Body of pancreas (tissue), 4 donors: ENCODE measurements around the gene ANAPC2. TPM values are rescaled to one million over a fixed set of nuclear protein-coding genes. Genes with fewer than 3 reads are reported as not detected.

Source experiments
- ATAC-seq: fragments of 150-250 bp; one replicate; pipeline ENCODE4 v1.9.1; 2016
- DNase-seq, 4 donors: peaks; one replicate each; pipeline ENCODE4 v3.0.0-alpha.2; 2019
- H3K27ac ChIP-seq, 4 donors: fragments of 200-600 bp; sonication (generic); 1 replicate in 3 of 4; 2 replicates in 1 of 4; pipeline versions ENCODE4 v1.5.1 to v1.6.1; 2016 to 2019; ENCODE audit warnings: mild to moderate bottlenecking in 1 of 4, mixed read lengths in 1 of 4, moderate library complexity in 1 of 4
- H3K27me3 ChIP-seq, 2 donors: fragments of 200-600 bp; sonication (generic); one replicate each; pipeline ENCODE4 v1.6.0; 2016; ENCODE audit warnings: mild to moderate bottlenecking in 1 of 2
- H3K36me3 ChIP-seq, 2 donors: fragments of 200-600 bp; sonication (generic); replicated peaks in 1 of 2; 2 replicates each; pipeline ENCODE4 v1.5.1; 2016; ENCODE audit warnings: low read depth in 2 of 2; ENCODE audit not compliant: insufficient read depth in 1 of 2
- H3K4me1 ChIP-seq: fragments of 200-600 bp; sonication (generic); one replicate; pipeline ENCODE4 v1.6.0; 2016
- H3K4me3 ChIP-seq, 2 donors: fragments of 200-600 bp; sonication (generic); 1 replicate in 1 of 2; 2 replicates in 1 of 2; pipeline ENCODE4 v1.5.1; 2016 to 2019
- H3K9me3 ChIP-seq, 3 donors: fragments of 200-600 bp; sonication (generic); 1 replicate in 2 of 3; 2 replicates in 1 of 3; pipeline ENCODE4 v1.5.1; 2016
- CTCF ChIP-seq, 7 experiments: fragments of 450-650 bp in 4 of 7; fragments of 200-600 bp in 3 of 7; sonication (generic) in 3 of 7; IDR thresholded peaks; one replicate each; pipeline ENCODE4 v1.5.1; 2016 to 2019; ENCODE audit warnings: antibody characterized with exemption in 7 of 7
- POLR2A ChIP-seq, 3 donors: fragments of 450-650 bp; IDR thresholded peaks; one replicate each; pipeline ENCODE4 v1.6.1; 2016; ENCODE audit warnings: antibody characterized with exemption in 3 of 3, mild to moderate bottlenecking in 2 of 3
- WGBS, 2 donors: methylation state at CpG; one replicate each; pipeline ENCODE4 v1.1.5; 2017; 5-methylcytosine and 5-hydroxymethylcytosine counted together
- intact Hi-C: fragments of 100-400 bp; cut with DNase I; formaldehyde crosslinking; loops from one replicate; pipeline ENCODE4 v1.15.1; 2023
- total RNA-seq, 2 donors: library from RNA; depleted of rRNA; stranded (reverse); fragments of >200 nt; gene quantifications; one replicate each; pipeline ENCODE4 v1.1.0, GENCODE V29; 2016

The ANAPC2 gene
- total RNA-seq, 2 donors from 2014 or later = 24.1 to 51.7 TPM

GRCh38 chr9:137219757-137220316, 31.5 kb upstream of the ANAPC2 start:
- no peaks in the 10 kb centered on the region for H3K27me3 ChIP-seq
- no peak for TF ChIP-seq POLR2A (IDR thresholded peaks at IDR 0.05)
- TF ChIP-seq CTCF (IDR thresholded peaks at IDR 0.05) = no peak
- H3K4me3 ChIP-seq = no peak overlapping the region
- ATAC-seq = no peak
- no peaks in the 10 kb centered on the region for H3K9me3 ChIP-seq
- peaks cover 61% of the 10 kb centered on the region for H3K4me1 ChIP-seq
- no peak for DNase-seq
- 84 to 86% methylated on average over 5 to 10 of the region's 10 CpGs for WGBS, 2 donors
- no peaks in the 10 kb centered on the region for H3K36me3 ChIP-seq
- intact Hi-C loops = no loop called here
- H3K27ac ChIP-seq = peak overlapping the region in 2 of 4 donors; percentile 0 to 79

GRCh38 chr9:137218754-137219271, 30.5 kb upstream of the ANAPC2 start:
- ATAC-seq (peak; percentile 54), DNase-seq (peak; percentile 83 to 92 (median 92))
- Histone ChIP-seq H3K9me3 (no peaks in the 10 kb centered on the region), H3K36me3 (no peaks in the 10 kb centered on the region), H3K4me1 (peaks cover 55% of the 10 kb centered on the region), H3K27me3 (no peaks in the 10 kb centered on the region), H3K27ac (peak overlapping the region; percentile 79 to 84 (median 82)), H3K4me3 (no peak overlapping the region)
- WGBS, 2 donors = 13 to 31% methylated on average over 3 to 12 of the region's 12 CpGs
- TF ChIP-seq CTCF (IDR thresholded peaks at IDR 0.05) = no peak
- peak; percentile 71 to 79 (median 77) for TF ChIP-seq POLR2A (IDR thresholded peaks at IDR 0.05)
- intact Hi-C loops = no loop called here

- H3K27ac ChIP-seq = peak overlapping the region; percentile 79 to 84 (median 82)
- H3K36me3 ChIP-seq = no peaks in the 10 kb centered on the region
- intact Hi-C loops = no loop called here
- no peaks in the 10 kb centered on the region for H3K9me3 ChIP-seq
- H3K4me1 ChIP-seq = peaks cover 54% of the 10 kb centered on the region
- WGBS, 2 donors = 49% methylated on average over 30 of the region's 30 CpGs; no CpG with 5 or more reads in 1 of the 2 donors
- no peak for DNase-seq
- H3K27me3 ChIP-seq = no peaks in the 10 kb centered on the region
- ATAC-seq = no peak
- peak overlapping the region in 1 of 2 donors; percentile 21 for H3K4me3 ChIP-seq
- no peak for TF ChIP-seq CTCF (IDR thresholded peaks at IDR 0.05)
- no peak for TF ChIP-seq POLR2A (IDR thresholded peaks at IDR 0.05)
Observed at GRCh38 chr9:137218212-137218753, 29.9 kb upstream of the ANAPC2 start.

GRCh38 chr9:137217276-137218211, 29.2 kb upstream of the ANAPC2 start:
- peaks cover 47% of the 10 kb centered on the region for H3K4me1 ChIP-seq
- H3K9me3 ChIP-seq = no peaks in the 10 kb centered on the region
- H3K27ac ChIP-seq = peak overlapping the region; percentile 79 to 84 (median 82)
- ATAC-seq (peak; percentile 75), DNase-seq (peak; percentile 88 to 94 (median 94))
- 37 to 56% methylated on average over 8 to 36 of the region's 36 CpGs for WGBS, 2 donors
- no peaks in the 10 kb centered on the region for H3K27me3 ChIP-seq
- H3K4me3 ChIP-seq = peak overlapping the region in 1 of 2 donors; percentile 21
- H3K36me3 ChIP-seq = no peaks in the 10 kb centered on the region
- TF ChIP-seq POLR2A (IDR thresholded peaks at IDR 0.05) (peak; percentile 77 to 85 (median 79)), CTCF (IDR thresholded peaks at IDR 0.05) (peak in 4 of 7 experiments; percentile 26 to 41 (median 32))
- intact Hi-C loops = no loop called here
